DMS 273 treated with DMSO at 0.1 percent for 48 hours (cell line): ENCODE data around the gene ZNF641.

Source experiments
- DNase-seq: peaks from one replicate; lab custom pipeline; 2025; lab: John Stamatoyannopoulos, UW

ZNF641 gene

GRCh38 chr12:48350249-48351021 is at the start of gene ZNF641:
Gene ZNF641, minus strand, starts transcription at chr12:48350919. Its CDS starts 2,829 bp downstream, at chr12:48348090.
- DNase-seq, result no peak

- no peak for DNase-seq
Observed at GRCh38 chr12:48390026-48390425, 39.3 kb upstream of the ZNF641 start.

- no peak for DNase-seq
Observed at GRCh38 chr12:48389409-48389808, 38.7 kb upstream of the ZNF641 start.

DNA sequence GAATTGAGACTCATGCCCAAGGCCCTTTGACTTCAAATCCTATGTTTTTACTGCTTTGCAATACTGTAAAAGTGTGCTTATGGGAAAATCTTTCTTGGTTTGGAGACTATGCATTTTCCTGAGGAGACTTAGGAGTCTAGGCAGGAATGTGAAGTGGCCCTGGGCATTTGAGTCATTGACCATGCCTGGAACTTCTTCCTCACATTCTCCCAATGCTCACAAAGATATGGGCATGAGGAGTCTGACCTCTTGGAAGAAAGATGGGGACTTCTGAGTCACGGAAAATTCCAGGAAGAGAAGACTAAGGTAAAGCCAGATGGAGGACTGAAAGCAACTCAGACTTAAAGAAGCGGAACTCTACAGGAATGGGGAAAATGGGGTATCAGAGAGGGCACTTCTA is 38.2 kb upstream of the ZNF641 start:
- DNase-seq, result no peak

GRCh38 chr12:48388460-48388859 is 37.7 kb upstream of the ZNF641 start:
- no peak for DNase-seq

- no peak for DNase-seq
Observed at GRCh38 chr12:48380596-48380995, 29.9 kb upstream of the ZNF641 start.

DNA sequence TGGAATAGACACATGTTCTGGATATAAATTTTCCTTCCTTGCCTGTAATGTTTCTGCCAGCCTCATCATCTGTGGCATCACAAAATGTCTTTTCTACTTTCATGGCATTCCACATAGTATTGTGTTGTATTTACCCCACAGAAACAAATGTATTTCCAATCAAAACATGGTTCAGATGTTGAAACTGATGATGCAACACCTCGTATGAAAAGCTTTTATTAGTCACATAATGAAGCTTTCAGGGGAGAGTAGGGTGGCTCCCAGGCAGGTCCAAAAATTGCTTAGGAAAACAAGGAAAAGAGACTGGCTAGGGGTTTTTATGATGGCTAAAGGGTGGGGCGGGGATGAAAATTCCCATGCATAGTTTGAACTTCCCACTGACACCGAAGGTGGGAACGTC is 29.1 kb upstream of the ZNF641 start:
- no peak for DNase-seq

DNA sequence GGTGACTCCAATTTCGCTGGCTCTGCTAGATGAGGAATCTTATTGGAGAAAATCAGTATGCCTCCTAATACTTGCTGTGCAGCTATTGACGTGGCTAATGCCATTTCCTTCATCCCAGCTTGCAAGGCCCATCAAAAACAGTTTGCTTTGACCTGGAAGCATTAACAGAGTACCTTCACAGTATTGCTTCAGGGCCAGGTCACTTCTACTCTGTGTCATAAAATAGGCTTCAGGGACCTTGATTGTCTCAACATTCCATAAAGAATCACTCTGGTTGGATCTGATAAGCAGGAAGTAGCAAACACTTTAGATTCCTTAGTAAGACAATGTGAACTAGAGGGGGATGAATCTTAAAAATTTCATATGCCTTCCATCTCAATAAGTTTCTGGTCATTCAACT is 26.9 kb upstream of the ZNF641 start:
- DNase-seq, result no peak

DNA sequence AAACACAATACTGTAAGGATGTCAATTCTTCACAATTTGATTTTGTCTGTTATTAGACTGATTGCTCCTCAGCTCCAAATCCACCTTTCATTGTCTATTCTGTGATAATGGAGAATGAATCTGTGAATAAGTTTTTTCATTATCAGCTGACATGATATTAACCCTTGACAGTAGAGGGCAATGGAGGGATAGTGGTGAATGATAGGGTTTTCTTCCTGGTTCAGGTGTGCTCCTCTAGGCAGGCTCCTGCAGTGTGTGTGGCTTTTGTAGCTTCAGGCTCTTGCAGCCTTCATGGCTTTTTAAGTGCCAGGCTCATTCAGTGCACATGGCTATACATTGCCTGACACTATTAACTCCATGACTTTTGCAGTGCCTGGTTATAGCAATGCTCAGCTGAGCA is 23.4 kb upstream of the ZNF641 start:
- DNase-seq, result no peak

- DNase-seq, result no peak
Observed at GRCh38 chr12:48366131-48366530, 15.4 kb upstream of the ZNF641 start.

GRCh38 chr12:48361664-48362339 is 11.1 kb upstream of the ZNF641 start:
- DNase-seq, result no peak

DNA sequence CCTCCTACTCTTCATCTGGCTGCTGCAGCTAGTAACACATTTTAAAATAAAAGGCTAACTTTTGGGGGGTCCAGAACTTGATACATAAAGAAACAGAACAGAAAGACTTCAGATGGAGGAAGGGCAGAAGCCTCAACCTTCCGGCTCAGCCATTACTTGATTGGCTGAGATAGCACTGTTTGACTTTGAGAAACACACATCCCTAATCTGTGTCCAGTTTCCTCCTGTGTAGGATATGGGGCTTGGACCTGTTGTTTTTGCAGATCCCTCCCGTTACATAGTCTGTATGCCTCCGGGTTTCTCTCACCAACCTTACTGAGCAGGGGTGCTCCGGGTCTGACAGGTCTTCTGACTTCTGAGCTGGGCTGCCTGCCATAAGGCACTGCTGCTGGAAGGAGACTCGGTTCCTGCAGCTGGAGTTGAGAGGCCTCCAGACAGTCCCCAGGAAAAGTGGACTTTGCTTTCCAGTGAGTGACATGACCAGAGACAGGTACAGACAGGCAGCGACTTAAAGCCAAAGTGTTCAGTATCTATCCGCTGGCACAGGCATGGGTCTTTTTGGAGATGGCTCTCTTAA is 8.3 kb upstream of the ZNF641 start:
- no peak for DNase-seq

DNA sequence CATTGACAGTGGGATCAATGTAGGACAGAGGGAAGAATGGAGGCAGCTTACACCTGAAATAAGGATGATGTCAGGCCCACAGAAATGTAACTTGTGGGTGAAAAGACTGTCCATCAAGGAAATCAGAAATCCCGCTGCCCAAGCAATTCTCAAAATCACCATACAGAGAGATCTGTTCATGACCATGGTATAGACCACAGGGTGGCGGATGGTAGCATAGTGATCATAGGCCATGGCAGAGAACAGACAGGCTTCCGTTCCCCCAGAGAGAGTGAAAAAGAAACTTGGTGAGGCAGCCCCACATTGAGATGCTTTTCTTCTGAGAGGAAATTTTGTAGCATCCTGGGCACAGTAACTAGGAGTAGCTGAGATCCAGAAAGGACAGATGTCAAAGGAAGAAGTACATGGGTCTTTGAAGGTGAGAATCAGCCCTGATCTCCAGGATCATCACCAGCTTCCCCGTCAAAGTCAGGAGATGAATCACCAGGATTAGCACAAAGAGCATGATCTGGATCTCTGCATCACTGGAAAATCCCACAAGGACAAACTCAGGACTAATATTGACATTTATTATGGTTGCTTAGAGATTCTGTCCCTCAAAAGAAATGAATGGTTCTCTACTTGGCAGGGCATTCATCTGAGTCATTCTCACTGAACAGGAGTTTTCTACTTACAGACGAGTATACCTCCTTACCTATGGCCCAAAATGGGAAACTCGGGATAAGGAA is 5.5 kb upstream of the ZNF641 start:
- no peak for DNase-seq

GRCh38 chr12:48352157-48352760 is 1.5 kb upstream of the ZNF641 start:
- no peak for DNase-seq

GRCh38 chr12:48351022-48351708 is 446 bp upstream of the ZNF641 start:
- no peak for DNase-seq

- DNase-seq, result no peak
Observed at GRCh38 chr12:48349471-48349870, 1.2 kb downstream of the ZNF641 start.

DNA sequence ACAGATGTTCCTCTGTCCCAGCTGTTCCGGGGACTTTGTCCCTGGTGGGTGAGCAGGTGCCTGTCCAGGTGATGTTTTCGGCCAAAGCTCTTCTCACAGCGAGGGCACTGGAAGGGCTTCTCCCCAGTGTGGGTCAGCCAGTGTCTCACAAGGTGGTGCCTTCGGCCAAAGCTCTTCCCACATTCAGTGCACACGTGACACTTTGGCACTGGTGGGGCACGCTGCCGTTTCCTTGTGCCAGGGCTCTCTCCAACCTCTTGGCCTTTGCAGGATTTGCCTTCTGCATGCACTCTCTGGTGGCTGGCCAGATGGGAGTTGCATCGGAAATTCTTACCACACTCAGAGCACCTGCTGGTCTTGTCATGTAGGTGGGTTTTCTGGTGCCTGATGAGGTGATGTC is 7.7 kb downstream of the ZNF641 start:
- DNase-seq, result no peak

DNA sequence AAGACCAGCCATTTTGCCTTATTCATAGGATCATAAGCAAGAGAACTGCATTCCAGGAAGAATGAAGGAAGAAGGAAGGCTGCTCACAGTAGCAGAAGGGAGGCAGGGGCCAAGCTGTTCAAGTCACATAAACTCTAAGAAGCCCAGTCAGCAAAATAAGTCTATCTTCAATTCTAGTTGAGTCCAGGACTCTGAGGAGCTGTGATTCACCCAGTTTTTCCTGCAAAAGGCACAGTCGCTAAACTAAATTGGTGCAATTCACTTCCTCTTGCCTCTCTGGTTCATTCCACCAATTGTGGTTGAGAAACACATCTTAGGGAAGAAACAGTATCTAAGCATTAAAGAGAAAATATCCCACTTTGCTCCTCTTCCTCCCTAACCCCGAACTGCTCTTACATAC is 9.8 kb downstream of the ZNF641 start:
- DNase-seq, result no peak

- no peak for DNase-seq
Observed at GRCh38 chr12:48339442-48340117, 11.1 kb downstream of the ZNF641 start.

DNA sequence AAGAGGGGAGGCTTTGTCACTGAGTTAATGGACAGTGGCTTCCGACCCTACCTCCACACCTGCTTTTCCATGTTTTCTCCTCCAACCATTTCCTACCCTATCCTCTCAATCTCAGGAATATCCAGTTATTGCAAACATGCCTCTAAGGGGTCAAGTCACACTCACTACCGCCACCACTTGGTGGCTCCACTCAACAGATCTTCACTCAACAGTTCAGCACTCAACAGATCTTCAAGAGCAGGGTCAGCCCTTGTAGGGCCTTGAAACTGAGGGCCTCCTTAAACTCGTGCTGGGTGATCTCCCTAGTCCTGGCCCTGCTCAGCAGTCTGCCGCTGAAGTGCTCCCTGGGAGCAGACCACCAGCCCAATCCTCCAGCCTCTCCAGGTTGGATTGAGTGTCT is 14.2 kb downstream of the ZNF641 start:
- no peak for DNase-seq

DNA sequence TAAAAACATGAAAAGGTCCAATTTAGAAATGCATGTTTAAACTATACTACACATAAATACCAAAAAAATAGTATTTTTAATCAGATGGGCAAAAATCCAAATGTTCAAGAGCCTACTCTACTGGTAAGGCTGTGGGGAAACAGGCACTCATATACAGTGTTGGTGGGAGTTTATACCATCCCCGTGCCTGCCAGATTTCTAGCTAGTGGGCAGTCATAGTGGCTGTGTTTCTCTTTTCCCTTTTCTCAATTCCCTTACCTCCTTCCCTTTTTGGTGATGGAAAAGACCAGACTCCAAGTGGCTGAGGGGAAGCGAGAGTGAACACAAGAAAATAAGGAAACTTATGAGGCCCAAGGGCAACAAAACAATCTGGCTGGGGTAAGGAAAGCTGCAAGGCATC is 14.7 kb downstream of the ZNF641 start:
- DNase-seq, result no peak
